KBM-7 (cell line): Measurements from ENCODE around the gene AGPAT2.

Experiments used
- DNase-seq: peaks from one replicate; pipeline ENCODE4 v3.0.0-alpha.2; 2015
- in situ Hi-C: fragments of 300-500 bp; cut with MboI; formaldehyde crosslinking; loops from 2 replicates; pipeline ENCODE4 v1.14.3; 2020; ENCODE audit warnings: low sequenced_read_pairs, low pct_unique_long_range_greater_than_20kb, mixed read lengths

Gene AGPAT2

GRCh38 chr9:136686794-136687711 is at the start of gene AGPAT2:
Gene AGPAT2 (minus strand): TSS chr9:136687457. CDS start chr9:136687357, 100 bp downstream.
- DNase-seq: peak; percentile 79
- in situ Hi-C loops: no loop called here

- in situ Hi-C loops: no loop called here
- no peak for DNase-seq
These were observed 48.7 kb upstream of the AGPAT2 start for GRCh38 chr9:136735812-136736480.

GRCh38 chr9:136734837-136735496 is 47.7 kb upstream of the AGPAT2 start:
- DNase-seq: no peak
- in situ Hi-C loops: no loop called here

GRCh38 chr9:136733611-136734010 is 46.4 kb upstream of the AGPAT2 start:
- no peak for DNase-seq
- in situ Hi-C loops: no loop called here

- in situ Hi-C loops: no loop called here
- DNase-seq: no peak
These were observed 45.4 kb upstream of the AGPAT2 start for GRCh38 chr9:136732444-136733178.

- DNase-seq: no peak
- in situ Hi-C loops: no loop called here
These were observed 42.7 kb upstream of the AGPAT2 start for GRCh38 chr9:136729926-136730325.

- in situ Hi-C loops: no loop called here
- peak; percentile 52 for DNase-seq
These were observed 41.9 kb upstream of the AGPAT2 start for GRCh38 chr9:136729144-136729543.

- no peak for DNase-seq
- in situ Hi-C loops: no loop called here
These were observed 41.4 kb upstream of the AGPAT2 start for GRCh38 chr9:136728548-136729123.

GRCh38 chr9:136728080-136728547 is 40.9 kb upstream of the AGPAT2 start:
- peak; percentile 87 for DNase-seq
- in situ Hi-C loops: no loop called here

GRCh38 chr9:136726631-136727191 is 39.5 kb upstream of the AGPAT2 start:
- peak; percentile 72 for DNase-seq
- in situ Hi-C loops: no loop called here

GRCh38 chr9:136726118-136726517 is 38.9 kb upstream of the AGPAT2 start:
- DNase-seq: no peak
- in situ Hi-C loops: no loop called here

GRCh38 chr9:136725612-136726011 is 38.4 kb upstream of the AGPAT2 start:
- in situ Hi-C loops: no loop called here

GRCh38 chr9:136724772-136725171 is 37.5 kb upstream of the AGPAT2 start:
- peak; percentile 32 for DNase-seq
- in situ Hi-C loops: no loop called here

More at GRCh38 chr9:136725612-136726011, 38.4 kb upstream of the AGPAT2 start:
- DNase-seq: no peak

GRCh38 chr9:136723989-136724388 is 36.7 kb upstream of the AGPAT2 start:
- peak; percentile 22 for DNase-seq
- in situ Hi-C loops: no loop called here

GRCh38 chr9:136723362-136723976 is 36.2 kb upstream of the AGPAT2 start:
- in situ Hi-C loops: no loop called here
- DNase-seq: peak; percentile 46

- in situ Hi-C loops: no loop called here
- DNase-seq: peak; percentile 60
These were observed 35.7 kb upstream of the AGPAT2 start for GRCh38 chr9:136722969-136723356.

GRCh38 chr9:136722093-136722968 is 35.1 kb upstream of the AGPAT2 start:
- in situ Hi-C loops: no loop called here
- DNase-seq: peak; percentile 28
